ENCODE data around the gene CCDC7. TPM values are rescaled to one million over a fixed set of nuclear protein-coding genes. Genes with fewer than 3 reads are reported as not detected.
A peak's percentile ranks its signal among the peaks of the same experiment; 100 is the strongest.
"Not testable (repeated sequence)": the region's sequence is repeated elsewhere in the genome, so short reads cannot be mapped to it uniquely, and the experiment has no call there.

Gene CCDC7
- total and polyA plus RNA-seq, 5 experiments from 2014 or later = 8.9 to 94.5 (median 26.0) TPM

DNA sequence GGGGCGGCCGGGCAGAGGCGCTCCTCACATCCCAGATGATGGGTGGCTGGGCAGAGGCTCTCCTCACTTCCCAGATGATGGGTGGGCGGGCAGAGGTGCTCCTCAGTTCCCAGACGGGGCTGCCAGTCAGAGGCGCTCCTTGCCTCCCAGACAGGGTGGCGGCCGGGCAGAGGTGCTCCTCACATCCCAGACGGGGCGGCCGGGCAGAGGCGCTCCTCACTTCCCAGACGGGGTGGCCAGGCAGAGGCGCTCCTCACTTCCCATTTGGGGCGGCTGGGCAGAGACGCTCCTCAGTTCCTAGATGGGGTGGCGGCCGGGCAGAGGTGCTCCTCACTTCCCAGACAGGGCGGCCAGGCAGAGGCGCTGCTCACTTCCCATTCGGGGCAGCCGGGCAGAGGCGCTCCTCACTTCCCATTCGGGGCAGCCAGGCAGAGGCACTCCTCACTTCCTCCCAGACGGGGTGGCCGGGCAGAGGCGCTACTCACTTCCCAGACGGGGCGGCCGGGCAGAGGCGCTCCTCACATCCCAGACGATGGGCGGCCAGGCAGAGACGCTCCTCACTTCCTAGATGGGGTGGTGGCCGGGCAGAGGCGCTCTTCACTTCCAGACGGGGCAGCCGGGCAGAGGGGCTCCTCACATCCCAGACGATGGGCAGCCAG is 60.0 kb downstream of the CCDC7 start:
- not testable (repeated sequence) for ATAC-seq

GRCh38 chr10:32511599-32511998 is 65.7 kb downstream of the CCDC7 start:
- Mint-ChIP-seq H3K27ac (peak overlapping the region in 2 of 10 donors; percentile 33 to 57), H3K9me3 (peaks cover 0 to 3% (median 0%) of the 10 kb centered on the region in 9 donors), H3K4me1 (no peaks in the 10 kb centered on the region), H3K27me3 (no peaks in the 10 kb centered on the region), H3K4me3 (no peak overlapping the region), H3K36me3 (peaks cover 11 to 29% (median 22%) of the 10 kb centered on the region in 3 donors)
- DNase-seq (no peak), ATAC-seq (no peak)
- POLR2A ChIA-PET = no interaction called here

More for the DNA sequence above, 60.0 kb downstream of the CCDC7 start:
- POLR2A ChIA-PET, DNase-seq, H3K27me3 Mint-ChIP-seq, H3K4me1 Mint-ChIP-seq: not testable (repeated sequence)
- peak overlapping the region in 1 of 10 donors; percentile 38 for H3K4me3 Mint-ChIP-seq
- H3K27ac Mint-ChIP-seq = peak overlapping the region in 1 of 10 donors; percentile 59
- peaks cover 17 to 46% (median 44%) of the 10 kb centered on the region in 3 donors for H3K36me3 Mint-ChIP-seq
- peaks cover 0 to 16% (median 3%) of the 10 kb centered on the region in 9 donors for H3K9me3 Mint-ChIP-seq

DNA sequence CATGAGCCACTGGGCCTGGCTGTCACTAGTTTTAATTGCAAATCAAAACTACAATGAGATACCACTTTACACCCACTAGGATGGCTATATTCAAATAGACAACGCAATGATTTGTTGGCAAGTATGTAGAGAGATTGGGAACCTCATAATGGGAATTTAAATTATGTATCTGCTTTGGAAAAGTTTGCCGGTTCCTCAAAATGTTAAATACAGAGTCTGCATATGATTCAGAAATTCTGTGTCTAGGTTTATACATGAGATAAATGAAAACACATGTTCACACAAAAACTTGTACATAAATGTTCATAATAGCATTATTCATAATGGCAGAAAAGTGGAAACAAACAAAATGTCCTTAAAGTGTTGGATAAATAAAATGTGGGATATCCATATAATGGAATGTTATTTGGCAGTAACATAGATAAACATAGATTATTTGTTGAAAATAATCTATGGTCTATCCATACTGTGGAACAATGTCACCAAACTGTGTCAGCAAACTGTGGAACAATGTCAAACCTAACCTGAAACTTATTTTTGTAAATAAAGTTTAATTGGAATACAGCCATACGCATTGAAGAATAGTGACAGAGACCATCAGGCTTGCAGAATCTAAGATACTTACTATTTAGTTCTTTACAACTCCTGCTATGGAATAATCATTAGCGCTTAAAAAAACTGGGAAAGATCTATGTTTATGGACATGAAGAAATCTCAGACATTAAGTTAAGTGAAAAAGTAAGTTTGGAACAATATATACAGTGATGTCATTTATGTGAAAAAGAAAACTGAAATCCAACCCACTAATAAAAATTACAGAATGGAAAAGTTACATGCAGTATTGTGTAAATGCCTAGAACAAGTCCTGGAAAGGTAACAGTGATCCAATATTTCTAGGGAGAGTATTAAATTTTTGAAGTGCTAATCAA is 70.9 kb downstream of the CCDC7 start:
- Mint-ChIP-seq H3K4me1 (no peaks in the 10 kb centered on the region), H3K36me3 (peaks cover 14 to 18% (median 15%) of the 10 kb centered on the region in 3 donors), H3K27me3 (no peaks in the 10 kb centered on the region), H3K9me3 (peaks cover 0 to 23% (median 9%) of the 10 kb centered on the region in 9 donors), H3K4me3 (no peak overlapping the region), H3K27ac (peak overlapping the region in 1 of 10 donors; percentile 24)
- no peak for ATAC-seq
- DNase-seq = no peak
- POLR2A ChIA-PET = no interaction called here

DNA sequence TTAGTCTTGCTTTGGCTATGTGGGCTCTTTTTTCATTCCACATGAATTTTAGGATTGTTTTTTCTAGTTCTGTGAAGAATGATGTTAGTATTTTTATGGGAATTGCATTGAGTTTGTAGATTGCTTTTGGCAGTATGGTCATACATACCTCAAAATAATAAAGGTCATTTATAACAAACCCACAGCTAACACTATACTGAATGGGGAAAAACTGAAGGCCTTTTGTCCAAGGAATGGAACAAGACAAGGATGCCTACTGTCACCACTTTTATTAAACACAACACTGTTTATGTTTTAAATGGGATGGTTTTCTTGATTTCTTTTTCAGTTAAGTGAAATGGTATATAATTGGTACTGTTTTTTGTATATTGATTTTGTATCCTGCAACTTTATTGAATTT is 84.3 kb downstream of the CCDC7 start:
- Mint-ChIP-seq H3K4me1 (peaks cover 0 to 3% (median 1%) of the 10 kb centered on the region in 4 donors), H3K9me3 (peaks cover 2 to 26% (median 17%) of the 10 kb centered on the region in 9 donors), H3K27ac (no peak overlapping the region), H3K27me3 (no peaks in the 10 kb centered on the region), H3K4me3 (no peak overlapping the region), H3K36me3 (peaks cover 15 to 50% (median 32%) of the 10 kb centered on the region in 3 donors)
- POLR2A ChIA-PET = no interaction called here
- ATAC-seq (no peak), DNase-seq (no peak)

DNA sequence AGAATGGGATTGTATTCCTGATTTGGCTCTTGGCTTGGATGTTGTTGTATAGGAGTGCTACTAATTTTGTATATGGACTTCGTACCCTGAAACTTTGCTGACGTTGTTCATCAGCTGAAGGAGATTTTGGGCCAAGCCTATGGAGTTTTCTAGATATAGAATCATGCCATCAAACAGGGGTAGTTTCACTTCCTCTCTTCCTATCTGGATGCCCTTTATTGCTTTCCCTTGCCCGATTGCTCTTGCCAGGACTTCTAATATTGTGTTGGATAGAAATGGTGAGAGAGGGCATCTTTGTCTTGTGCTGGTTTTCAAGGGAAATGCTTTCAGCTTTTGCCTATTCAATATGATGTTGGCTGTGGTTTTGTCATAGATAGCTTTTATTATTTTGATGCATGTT is 92.3 kb downstream of the CCDC7 start:
- peak overlapping the region in 1 of 10 donors; percentile 2 for H3K27ac Mint-ChIP-seq
- peaks cover 0 to 27% (median 15%) of the 10 kb centered on the region in 9 donors for H3K9me3 Mint-ChIP-seq
- no peak overlapping the region for H3K4me3 Mint-ChIP-seq
- DNase-seq (no peak), ATAC-seq (no peak)
- peaks cover 17 to 46% (median 30%) of the 10 kb centered on the region in 3 donors for H3K36me3 Mint-ChIP-seq
- POLR2A ChIA-PET = no interaction called here
- peaks cover 2 to 15% (median 10%) of the 10 kb centered on the region in 4 donors for H3K4me1 Mint-ChIP-seq
- H3K27me3 Mint-ChIP-seq = no peaks in the 10 kb centered on the region

- H3K4me1 Mint-ChIP-seq = peaks cover 2 to 15% (median 10%) of the 10 kb centered on the region in 4 donors
- POLR2A ChIA-PET = no interaction called here
- H3K27ac Mint-ChIP-seq = no peak overlapping the region
- ATAC-seq (no peak), DNase-seq (no peak)
- peaks cover 0 to 9% (median 0%) of the 10 kb centered on the region in 9 donors for H3K9me3 Mint-ChIP-seq
- no peak overlapping the region for H3K4me3 Mint-ChIP-seq
- H3K36me3 Mint-ChIP-seq = peaks cover 23 to 35% (median 23%) of the 10 kb centered on the region in 3 donors
- no peaks in the 10 kb centered on the region for H3K27me3 Mint-ChIP-seq
Measured at GRCh38 chr10:32540691-32541470, 94.9 kb downstream of the CCDC7 start.

DNA sequence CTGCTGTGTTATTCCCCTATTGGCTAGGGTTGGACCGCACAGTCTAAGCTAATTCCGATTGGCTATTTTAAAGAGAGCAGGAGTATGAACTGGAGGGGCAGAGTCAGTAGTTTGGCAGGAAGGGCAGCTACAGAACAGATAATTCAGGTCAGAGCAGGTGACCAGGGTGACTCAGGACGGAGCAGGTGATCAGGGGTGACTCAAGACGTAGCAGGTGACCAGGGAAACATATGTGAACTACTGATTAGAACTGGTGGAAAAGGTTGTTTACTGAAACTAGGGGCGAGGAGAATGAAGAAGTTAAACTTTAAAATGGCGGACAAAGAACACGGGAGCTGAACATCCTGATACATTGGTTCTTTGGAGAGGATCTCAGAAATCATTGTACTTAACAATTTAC is 102.3 kb downstream of the CCDC7 start:
- POLR2A ChIA-PET = no interaction called here
- H3K36me3 Mint-ChIP-seq = peaks cover 39 to 67% (median 65%) of the 10 kb centered on the region in 3 donors
- DNase-seq (no peak), ATAC-seq (no peak)
- H3K4me1 Mint-ChIP-seq = peaks cover 3 to 15% (median 8%) of the 10 kb centered on the region in 4 donors
- H3K9me3 Mint-ChIP-seq = peaks cover 4 to 26% (median 9%) of the 10 kb centered on the region in 9 donors
- H3K27ac Mint-ChIP-seq = no peak overlapping the region
- H3K4me3 Mint-ChIP-seq = no peak overlapping the region
- no peaks in the 10 kb centered on the region for H3K27me3 Mint-ChIP-seq

DNA sequence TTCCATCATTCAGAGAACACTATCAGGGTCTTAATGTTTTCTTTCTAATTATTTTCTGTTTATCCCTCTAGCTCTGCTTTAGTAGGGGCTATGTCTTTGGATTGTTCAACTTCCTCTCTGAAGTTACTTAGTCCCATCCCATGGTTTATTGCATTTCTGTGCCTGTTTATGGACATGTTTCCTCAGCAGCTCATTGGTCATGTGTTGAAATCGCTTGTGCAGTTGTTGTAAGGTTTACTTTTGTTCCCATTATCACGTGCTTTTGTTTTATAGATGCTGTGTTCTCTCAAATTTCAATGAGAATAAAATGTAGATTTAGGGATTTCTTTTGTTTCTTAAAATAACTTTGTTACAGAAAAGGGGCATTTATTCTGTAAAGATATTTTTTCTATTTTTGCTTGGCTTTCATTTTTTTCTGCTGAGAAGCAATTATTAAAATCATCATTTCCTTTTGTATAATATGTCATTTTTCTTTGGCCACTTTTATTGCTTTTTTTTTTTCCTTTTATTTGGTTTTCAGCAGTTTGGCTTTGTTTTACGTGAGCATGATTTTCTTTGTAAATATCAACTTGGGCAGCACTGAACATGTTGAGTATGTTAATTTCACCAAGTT is 110.9 kb downstream of the CCDC7 start:
- Mint-ChIP-seq H3K36me3 (peaks cover 23 to 49% (median 25%) of the 10 kb centered on the region in 3 donors), H3K9me3 (peaks cover 0 to 8% (median 3%) of the 10 kb centered on the region in 9 donors), H3K4me3 (no peak overlapping the region), H3K27me3 (no peaks in the 10 kb centered on the region), H3K27ac (peak overlapping the region in 1 of 10 donors; percentile 18), H3K4me1 (peaks cover 0 to 13% (median 8%) of the 10 kb centered on the region in 4 donors)
- ATAC-seq (no peak), DNase-seq (no peak)
- POLR2A ChIA-PET = no interaction called here

DNA sequence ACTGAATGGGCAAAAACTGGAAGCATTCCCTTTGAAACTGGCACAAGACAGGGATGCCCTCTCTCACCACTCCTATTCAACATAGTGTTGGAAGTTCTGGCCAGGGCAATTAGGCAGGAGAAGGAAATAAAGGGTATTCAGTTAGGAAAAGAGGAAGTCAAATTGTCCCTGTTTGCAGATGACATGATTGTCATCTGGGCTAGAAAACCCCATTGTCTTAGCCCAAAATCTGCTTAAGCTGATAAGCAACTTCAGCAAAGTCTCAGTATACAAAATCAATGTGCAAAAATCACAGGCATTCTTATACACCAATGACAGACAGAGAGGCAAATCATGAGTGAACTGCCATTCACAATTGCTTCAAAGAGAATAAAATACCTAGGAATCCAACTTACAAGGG is 116.8 kb downstream of the CCDC7 start:
- DNase-seq, H3K4me1 Mint-ChIP-seq, H3K27me3 Mint-ChIP-seq, POLR2A ChIA-PET, H3K9me3 Mint-ChIP-seq, H3K27ac Mint-ChIP-seq, ATAC-seq, H3K4me3 Mint-ChIP-seq: not testable (repeated sequence)
- peaks cover 0 to 12% (median 12%) of the 10 kb centered on the region in 3 donors for H3K36me3 Mint-ChIP-seq

- H3K27ac Mint-ChIP-seq = no peak overlapping the region
- peaks cover 0 to 9% (median 4%) of the 10 kb centered on the region in 3 donors for H3K36me3 Mint-ChIP-seq
- H3K27me3 Mint-ChIP-seq = no peaks in the 10 kb centered on the region
- ATAC-seq = no peak
- no peaks in the 10 kb centered on the region for H3K9me3 Mint-ChIP-seq
- POLR2A ChIA-PET = no interaction called here
- no peak overlapping the region for H3K4me3 Mint-ChIP-seq
- peaks cover 0 to 2% (median 0%) of the 10 kb centered on the region in 4 donors for H3K4me1 Mint-ChIP-seq
- no peak for DNase-seq
Measured at GRCh38 chr10:32577448-32577847, 131.5 kb downstream of the CCDC7 start.

- POLR2A ChIA-PET = interaction anchor here (0.6 kb wide), 1 partner anchor 161 kb away, joined by 3 read pairs; no protein-coding TSS in a partner anchor
- Mint-ChIP-seq H3K9me3 (peaks cover 0 to 15% (median 4%) of the 10 kb centered on the region in 9 donors), H3K4me3 (no peak overlapping the region), H3K36me3 (peaks cover 0 to 26% (median 18%) of the 10 kb centered on the region in 3 donors), H3K27ac (peak overlapping the region in 1 of 10 donors; percentile 35), H3K27me3 (no peaks in the 10 kb centered on the region), H3K4me1 (peaks cover 0 to 2% (median 0%) of the 10 kb centered on the region in 4 donors)
- ATAC-seq (no peak), DNase-seq (no peak)
Measured at GRCh38 chr10:32582946-32583345, 137.0 kb downstream of the CCDC7 start.

DNA sequence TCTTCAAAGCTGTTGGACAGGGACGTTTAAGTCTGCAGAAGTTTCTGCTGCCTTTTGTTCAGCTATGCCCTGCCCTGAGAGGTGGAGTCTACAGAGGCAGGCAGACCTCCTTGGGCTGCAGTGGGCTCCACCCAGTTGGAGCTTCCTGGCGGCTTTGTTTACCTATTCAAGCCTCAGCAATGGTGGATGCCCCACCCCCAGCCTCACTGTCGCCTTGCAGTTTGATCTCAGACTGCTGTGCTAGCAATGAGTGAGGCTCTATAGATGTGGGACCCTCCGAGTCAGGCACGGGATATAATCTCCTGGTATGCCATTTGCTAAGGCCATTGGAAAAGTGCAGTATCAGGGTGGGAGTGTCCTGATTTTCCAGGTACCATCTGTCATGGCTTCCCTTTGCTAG is 152.1 kb downstream of the CCDC7 start:
- ATAC-seq, H3K27ac Mint-ChIP-seq, H3K4me3 Mint-ChIP-seq, H3K4me1 Mint-ChIP-seq, H3K27me3 Mint-ChIP-seq, DNase-seq, POLR2A ChIA-PET: not testable (repeated sequence)
- Mint-ChIP-seq H3K36me3 (peaks cover 53 to 87% (median 70%) of the 10 kb centered on the region in 3 donors), H3K9me3 (peaks cover 14 to 64% (median 33%) of the 10 kb centered on the region in 9 donors)
